ENCODE measurements around the gene RGSL1. TPM values are rescaled to one million over a fixed set of nuclear protein-coding genes. Genes with fewer than 3 reads are reported as not detected.

RGSL1 gene
- total RNA-seq, 4 donors from 2014 or later, result not detected

DNA sequence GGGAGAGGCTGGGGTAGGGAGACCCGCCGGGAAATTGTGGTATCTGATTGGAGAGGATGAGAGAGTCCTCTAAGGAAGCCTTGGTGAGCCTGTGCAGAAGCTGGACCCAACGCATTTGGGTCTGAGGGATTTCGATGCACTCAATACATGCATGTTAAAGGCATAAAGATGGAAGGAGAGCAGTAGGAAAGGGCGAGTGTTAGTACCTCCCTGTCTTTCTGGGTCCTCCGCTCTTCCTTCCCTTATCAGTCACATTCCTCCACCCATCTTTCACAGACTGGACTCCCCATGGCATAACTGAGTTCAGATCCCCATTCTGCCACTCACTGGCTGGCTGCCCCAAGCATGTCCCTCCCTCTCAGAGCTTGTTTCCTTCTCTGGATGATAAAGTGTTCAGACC lies 147.0 kb downstream of the RGSL1 start:
- Histone ChIP-seq H3K9me3 (no peaks in the 10 kb centered on the region), H3K4me3 (no peak overlapping the region), H3K27me3 (no peaks in the 10 kb centered on the region), H3K27ac (no peak overlapping the region), H3K4me1 (peaks cover 15% of the 10 kb centered on the region), H3K36me3 (peaks cover 8% of the 10 kb centered on the region)
- DNase-seq (ENCODE audit: low spot score in 2 of 2), result no peak
- WGBS, result 92% methylated on average over 6 of the region's 6 CpGs
- no peak for TF ChIP-seq POLR2A (IDR thresholded peaks at IDR 0.05)
- TF ChIP-seq, protein P1, sequence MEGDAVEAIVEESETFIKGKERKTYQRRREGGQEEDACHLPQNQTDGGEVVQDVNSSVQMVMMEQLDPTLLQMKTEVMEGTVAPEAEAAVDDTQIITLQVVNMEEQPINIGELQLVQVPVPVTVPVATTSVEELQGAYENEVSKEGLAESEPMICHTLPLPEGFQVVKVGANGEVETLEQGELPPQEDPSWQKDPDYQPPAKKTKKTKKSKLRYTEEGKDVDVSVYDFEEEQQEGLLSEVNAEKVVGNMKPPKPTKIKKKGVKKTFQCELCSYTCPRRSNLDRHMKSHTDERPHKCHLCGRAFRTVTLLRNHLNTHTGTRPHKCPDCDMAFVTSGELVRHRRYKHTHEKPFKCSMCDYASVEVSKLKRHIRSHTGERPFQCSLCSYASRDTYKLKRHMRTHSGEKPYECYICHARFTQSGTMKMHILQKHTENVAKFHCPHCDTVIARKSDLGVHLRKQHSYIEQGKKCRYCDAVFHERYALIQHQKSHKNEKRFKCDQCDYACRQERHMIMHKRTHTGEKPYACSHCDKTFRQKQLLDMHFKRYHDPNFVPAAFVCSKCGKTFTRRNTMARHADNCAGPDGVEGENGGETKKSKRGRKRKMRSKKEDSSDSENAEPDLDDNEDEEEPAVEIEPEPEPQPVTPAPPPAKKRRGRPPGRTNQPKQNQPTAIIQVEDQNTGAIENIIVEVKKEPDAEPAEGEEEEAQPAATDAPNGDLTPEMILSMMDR (IDR thresholded peaks at IDR 0.05), result no peak
- TF ChIP-seq EP300 (IDR thresholded peaks at IDR 0.05), result no peak
- no peak for TF ChIP-seq POLR2AphosphoS5 (IDR thresholded peaks at IDR 0.05)

- H3K36me3 ChIP-seq, result peaks cover 8% of the 10 kb centered on the region
- DNase-seq (ENCODE audit: low spot score in 2 of 2), result no peak
Measured at GRCh38 chr1:182598296-182598695, 148.3 kb downstream of the RGSL1 start.

GRCh38 chr1:182599339-182599738 lies 149.4 kb downstream of the RGSL1 start:
- no peaks in the 10 kb centered on the region for H3K9me3 ChIP-seq
- DNase-seq (ENCODE audit: low spot score in 2 of 2), result no peak
- H3K27me3 ChIP-seq, result no peaks in the 10 kb centered on the region
- H3K36me3 ChIP-seq, result peaks cover 8% of the 10 kb centered on the region
- TF ChIP-seq POLR2AphosphoS5 (IDR thresholded peaks at IDR 0.05) (no peak), POLR2A (IDR thresholded peaks at IDR 0.05) (no peak), EP300 (IDR thresholded peaks at IDR 0.05) (no peak)
- TF ChIP-seq, protein P1 (IDR thresholded peaks at IDR 0.05), result no peak
- H3K4me1 ChIP-seq, result peaks cover 36% of the 10 kb centered on the region
- 84% methylated on average over 5 of the region's 6 CpGs for WGBS
- no peak overlapping the region for H3K27ac ChIP-seq
- no peak overlapping the region for H3K4me3 ChIP-seq

More at GRCh38 chr1:182598296-182598695, 148.3 kb downstream of the RGSL1 start:
- TF ChIP-seq EP300 (IDR thresholded peaks at IDR 0.05) (no peak), POLR2A (IDR thresholded peaks at IDR 0.05) (no peak), POLR2AphosphoS5 (IDR thresholded peaks at IDR 0.05) (no peak)
- TF ChIP-seq, protein P1 (IDR thresholded peaks at IDR 0.05), result no peak
- 73% methylated on average over 5 of the region's 5 CpGs for WGBS
- H3K27me3 ChIP-seq, result no peaks in the 10 kb centered on the region
- peaks cover 26% of the 10 kb centered on the region for H3K4me1 ChIP-seq
- H3K4me3 ChIP-seq, result no peak overlapping the region
- no peaks in the 10 kb centered on the region for H3K9me3 ChIP-seq
- no peak overlapping the region for H3K27ac ChIP-seq

GRCh38 chr1:182600036-182600713 lies 150.2 kb downstream of the RGSL1 start:
- no peak overlapping the region for H3K27ac ChIP-seq
- peaks cover 42% of the 10 kb centered on the region for H3K4me1 ChIP-seq
- H3K4me3 ChIP-seq, result no peak overlapping the region
- no peaks in the 10 kb centered on the region for H3K9me3 ChIP-seq
- peaks cover 8% of the 10 kb centered on the region for H3K36me3 ChIP-seq
- TF ChIP-seq, protein P1 (IDR thresholded peaks at IDR 0.05), result no peak
- no peak for TF ChIP-seq EP300 (IDR thresholded peaks at IDR 0.05)
- TF ChIP-seq POLR2AphosphoS5 (IDR thresholded peaks at IDR 0.05), result no peak
- no peak for TF ChIP-seq POLR2A (IDR thresholded peaks at IDR 0.05)
- WGBS, result 96% methylated on average over 14 of the region's 17 CpGs
- no peaks in the 10 kb centered on the region for H3K27me3 ChIP-seq
- no peak for DNase-seq (ENCODE audit: low spot score in 2 of 2)

GRCh38 chr1:182600745-182601415 lies 150.9 kb downstream of the RGSL1 start:
- peaks cover 8% of the 10 kb centered on the region for H3K36me3 ChIP-seq
- no peaks in the 10 kb centered on the region for H3K9me3 ChIP-seq
- no peaks in the 10 kb centered on the region for H3K27me3 ChIP-seq
- WGBS, result 59% methylated on average over 5 of the region's 5 CpGs
- H3K4me1 ChIP-seq, result peaks cover 39% of the 10 kb centered on the region
- no peak for TF ChIP-seq POLR2A (IDR thresholded peaks at IDR 0.05)
- no peak for TF ChIP-seq EP300 (IDR thresholded peaks at IDR 0.05)
- TF ChIP-seq, protein P1 (IDR thresholded peaks at IDR 0.05), result no peak
- TF ChIP-seq POLR2AphosphoS5 (IDR thresholded peaks at IDR 0.05), result no peak
- no peak overlapping the region for H3K4me3 ChIP-seq
- no peak for DNase-seq (ENCODE audit: low spot score in 2 of 2)
- H3K27ac ChIP-seq, result no peak overlapping the region

All from suprapubic skin (tissue), 4 donors.